GM21423 (cell line): ENCODE measurements around the gene LKAAEAR1.

Experiments
- ATAC-seq: cut with Tn5 transposase; IDR thresholded peaks from one replicate; pipeline ENCODE4 v1.9.1; 2021; ENCODE audit warnings: mild to moderate bottlenecking, moderate library complexity; ENCODE audit not compliant: unreplicated experiment

Gene LKAAEAR1

DNA sequence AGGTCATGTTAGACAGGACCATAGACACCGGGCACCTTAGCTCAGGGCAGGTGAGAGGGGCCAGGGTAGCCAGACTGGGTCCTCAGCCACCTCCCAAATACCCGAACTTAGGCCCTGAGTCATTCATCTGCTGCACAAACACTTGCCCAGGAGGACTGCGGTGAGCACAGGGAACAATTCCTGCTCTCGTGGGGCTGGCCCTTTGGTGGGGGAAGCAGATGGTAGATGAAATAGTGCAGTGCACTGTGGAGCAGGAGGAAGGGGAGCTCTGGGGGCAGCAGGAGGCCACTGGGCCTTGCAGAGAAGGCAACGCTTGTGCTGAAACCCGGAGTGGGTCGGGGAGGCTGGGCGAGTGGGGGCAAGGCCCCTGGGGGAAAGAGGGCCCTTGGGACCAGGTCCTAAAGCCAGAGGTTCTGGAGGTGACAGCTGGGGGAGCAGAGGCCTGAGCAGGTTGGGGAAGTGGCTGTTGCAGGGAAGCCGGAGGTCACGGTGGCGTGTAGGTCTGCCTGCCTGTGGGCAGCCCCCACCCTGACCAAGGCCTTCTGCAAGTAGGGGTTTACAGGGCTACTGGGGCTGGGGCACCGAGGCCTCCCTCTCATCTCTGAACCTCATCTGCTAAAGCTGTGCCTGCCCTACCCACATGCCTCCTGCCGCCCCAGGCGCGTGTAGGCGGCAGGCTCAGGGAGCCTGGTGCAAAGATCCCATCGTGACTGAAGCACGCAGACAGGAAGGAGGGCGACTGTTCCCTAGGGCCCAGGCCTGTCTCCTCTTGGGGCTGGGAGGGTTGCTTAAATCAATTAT is 27.8 kb upstream of the LKAAEAR1 start:
- ATAC-seq, result no peak

- no peak for ATAC-seq
These were observed 26.3 kb upstream of the LKAAEAR1 start for GRCh38 chr20:64110411-64111068.

DNA sequence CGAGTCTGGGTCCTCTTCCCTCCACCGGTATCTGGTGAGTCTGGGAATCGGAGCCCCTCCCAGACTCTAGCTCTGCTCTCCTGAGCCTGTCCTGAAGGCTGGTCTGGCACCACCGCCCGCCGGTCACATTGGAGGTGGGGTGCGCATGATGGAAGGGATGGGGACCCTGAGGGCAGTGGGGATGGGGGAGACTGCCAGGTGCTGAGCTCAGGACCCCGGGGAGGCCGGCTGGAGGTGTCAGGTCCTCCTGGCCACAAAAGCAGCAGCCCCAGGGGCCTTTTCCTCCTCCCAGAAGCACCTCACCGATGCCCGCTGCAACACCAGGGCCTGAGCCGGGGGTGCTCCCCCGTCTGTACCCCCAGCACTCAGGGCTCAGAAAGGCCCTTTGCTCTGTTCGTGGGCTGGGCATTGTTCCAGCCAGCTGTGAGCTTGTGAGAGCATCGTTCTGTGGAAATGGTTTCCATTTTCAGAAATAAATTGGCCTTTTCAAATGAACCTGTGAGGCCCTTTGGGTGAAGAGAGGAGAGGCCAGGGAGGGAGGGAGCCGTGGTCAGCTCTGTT is 25.7 kb upstream of the LKAAEAR1 start:
- no peak for ATAC-seq

DNA sequence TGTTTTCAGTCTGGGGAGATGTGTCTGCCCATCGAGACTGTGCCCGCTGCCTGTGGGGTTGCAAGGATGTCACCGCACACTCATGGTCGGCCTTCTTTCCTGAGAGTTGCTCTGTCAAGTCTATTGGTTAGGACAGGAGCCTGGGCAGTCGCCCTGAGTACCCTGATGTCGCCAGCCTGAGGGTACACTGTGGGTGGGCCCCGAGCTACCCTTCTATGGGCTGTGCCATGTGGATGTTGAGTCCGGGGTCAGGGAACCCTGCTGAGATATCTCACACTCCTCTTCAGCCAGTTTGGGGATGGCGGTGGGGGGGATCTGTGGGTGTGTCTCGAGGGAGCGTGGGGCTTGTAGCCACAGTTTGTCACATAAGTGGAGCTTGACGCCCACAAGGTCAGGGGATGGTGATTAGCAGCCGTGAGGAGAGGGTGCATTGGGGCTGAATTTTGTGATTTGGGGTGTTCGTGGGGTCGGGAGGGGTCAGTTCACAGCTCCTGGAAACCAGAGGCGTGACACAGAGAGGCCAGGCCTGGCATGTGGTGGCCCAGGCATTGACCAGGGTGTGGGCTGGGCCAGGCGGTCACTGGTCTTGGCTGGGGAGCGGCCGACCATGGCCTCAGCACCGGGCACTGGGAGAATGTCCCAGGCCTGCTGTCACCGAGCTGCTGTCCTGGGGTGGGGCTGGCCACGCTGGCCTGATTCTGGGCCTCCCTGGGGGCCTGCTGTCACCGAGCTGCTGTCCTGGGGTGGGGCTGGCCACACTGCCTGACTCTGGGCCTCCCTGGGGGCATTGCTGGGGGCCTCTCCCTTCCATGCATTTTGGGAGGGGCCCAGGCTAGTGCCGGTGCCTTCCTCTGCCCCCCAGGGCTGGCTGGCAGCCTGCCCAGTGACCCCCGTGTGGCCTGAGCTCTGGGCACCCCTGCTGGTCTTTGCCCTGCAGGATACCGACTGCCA is 24.8 kb upstream of the LKAAEAR1 start:
- no peak for ATAC-seq

DNA sequence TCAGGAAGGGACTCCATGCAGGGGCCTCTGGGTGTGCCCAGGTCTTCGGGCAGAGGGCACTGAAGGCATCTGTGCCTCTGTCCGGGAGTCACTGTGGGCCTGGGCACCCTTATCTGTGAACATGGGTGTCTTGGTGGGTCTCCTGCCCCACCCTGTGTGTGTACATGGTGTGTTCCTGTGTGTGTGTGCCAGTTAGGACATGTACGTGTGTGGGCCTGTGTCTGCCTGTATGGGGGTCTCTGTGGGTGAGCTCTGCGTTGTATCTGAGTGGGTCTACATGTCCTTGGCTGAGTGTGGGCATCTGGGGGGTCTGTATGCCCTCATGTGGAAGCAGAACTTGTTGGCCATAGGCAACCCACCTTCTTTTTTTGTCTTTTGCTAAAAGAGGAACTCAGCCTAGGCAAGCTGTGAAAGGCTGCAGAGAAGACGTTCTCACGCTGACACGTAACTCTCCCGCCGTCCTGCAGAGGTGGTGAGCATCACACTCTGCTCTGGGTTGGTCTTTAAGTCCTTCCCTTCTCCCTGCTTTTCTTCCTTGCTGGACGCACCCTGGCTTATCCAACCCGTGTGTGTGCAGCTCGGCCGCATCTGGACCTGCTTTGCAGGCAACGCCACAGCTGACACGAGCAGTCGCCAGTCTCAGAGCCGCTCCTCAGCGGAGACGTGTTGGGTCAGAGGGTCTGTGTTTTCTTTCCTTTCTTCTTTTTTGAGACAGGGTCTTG is 23.7 kb upstream of the LKAAEAR1 start:
- ATAC-seq, result no peak

DNA sequence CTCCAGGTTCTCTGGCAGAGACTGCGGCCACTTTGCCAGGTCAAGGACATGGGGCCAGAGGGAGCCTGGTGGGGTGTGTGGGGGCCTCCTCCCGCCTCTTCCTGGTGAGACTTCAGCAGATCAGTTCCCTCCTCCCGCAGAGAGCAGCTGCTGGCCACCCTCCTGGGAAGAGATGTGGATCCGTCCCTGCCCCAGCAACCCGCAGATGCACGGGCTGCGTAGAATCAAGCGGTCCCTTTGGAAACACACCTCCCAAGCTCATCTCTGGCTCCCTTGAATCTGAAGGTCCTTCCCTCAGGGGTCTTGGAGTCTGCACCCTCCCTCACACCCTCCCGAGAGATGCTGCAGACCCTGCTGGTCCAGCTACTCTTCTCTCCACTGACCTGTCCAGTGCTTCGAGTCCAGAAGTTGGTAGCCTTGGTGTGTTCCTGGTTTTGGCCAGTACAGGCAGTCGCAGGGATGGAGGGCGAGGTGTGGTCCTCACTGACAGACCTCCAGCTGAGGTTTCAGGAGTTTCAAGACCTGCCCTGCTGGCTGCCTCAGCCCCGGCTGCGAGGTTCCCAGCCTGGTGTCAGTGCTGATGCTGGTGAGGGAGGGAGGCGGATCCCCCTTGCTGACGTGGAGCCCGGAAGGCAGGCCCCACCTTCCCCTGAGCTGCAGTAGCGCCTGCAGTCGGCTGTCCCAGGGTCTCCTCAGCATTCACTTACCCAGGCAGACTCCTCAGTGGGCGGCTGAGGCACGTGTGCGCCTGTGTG is 23.0 kb upstream of the LKAAEAR1 start, which contains the start of gene NPBWR2:
TSS of gene NPBWR2 (minus strand) at position 585 of the 755 bp plus-strand sequence. CDS start 734 bp downstream, outside the sequence.
- no peak for ATAC-seq

GRCh38 chr20:64106435-64106961 is 22.3 kb upstream of the LKAAEAR1 start:
- no peak for ATAC-seq

- no peak for ATAC-seq
These were observed 21.7 kb upstream of the LKAAEAR1 start for GRCh38 chr20:64105846-64106434.

DNA sequence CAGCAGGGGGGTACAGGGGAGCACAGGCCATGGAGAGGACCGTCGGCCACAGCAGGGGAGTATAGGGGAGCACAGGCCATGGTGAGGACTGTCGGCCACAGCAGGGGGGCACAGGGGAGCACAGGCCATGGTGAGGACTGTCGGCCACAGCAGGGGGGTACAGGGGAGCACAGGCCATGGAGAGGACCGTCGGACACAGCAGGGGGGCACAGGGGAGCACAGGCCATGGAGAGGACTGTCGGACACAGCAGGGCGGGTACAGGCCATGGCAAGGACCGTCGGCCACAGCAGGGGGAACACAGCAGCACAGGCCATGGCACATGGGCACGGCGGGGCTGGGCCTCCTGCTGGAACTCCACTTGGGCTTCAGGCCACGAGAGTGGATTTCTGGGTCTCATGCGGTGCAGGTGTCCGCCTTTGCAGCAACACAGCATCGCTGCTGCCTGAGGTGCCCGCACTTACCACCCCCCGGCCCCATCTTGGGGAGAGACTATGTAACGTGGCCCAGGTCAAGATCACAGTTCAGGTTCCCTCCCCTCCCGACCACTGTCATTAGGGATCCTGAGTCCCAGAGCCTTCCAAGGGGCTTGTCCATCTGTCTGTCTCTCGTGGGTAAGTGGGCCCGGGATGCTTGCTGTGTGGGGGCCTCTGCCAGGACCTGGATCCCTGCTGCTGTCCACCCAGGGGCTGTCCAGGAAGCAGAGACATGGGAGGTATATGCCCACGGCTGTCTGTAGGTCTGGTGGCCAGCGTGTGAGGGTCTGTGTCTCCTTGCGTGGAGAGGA is 20.7 kb upstream of the LKAAEAR1 start:
- no peak for ATAC-seq

DNA sequence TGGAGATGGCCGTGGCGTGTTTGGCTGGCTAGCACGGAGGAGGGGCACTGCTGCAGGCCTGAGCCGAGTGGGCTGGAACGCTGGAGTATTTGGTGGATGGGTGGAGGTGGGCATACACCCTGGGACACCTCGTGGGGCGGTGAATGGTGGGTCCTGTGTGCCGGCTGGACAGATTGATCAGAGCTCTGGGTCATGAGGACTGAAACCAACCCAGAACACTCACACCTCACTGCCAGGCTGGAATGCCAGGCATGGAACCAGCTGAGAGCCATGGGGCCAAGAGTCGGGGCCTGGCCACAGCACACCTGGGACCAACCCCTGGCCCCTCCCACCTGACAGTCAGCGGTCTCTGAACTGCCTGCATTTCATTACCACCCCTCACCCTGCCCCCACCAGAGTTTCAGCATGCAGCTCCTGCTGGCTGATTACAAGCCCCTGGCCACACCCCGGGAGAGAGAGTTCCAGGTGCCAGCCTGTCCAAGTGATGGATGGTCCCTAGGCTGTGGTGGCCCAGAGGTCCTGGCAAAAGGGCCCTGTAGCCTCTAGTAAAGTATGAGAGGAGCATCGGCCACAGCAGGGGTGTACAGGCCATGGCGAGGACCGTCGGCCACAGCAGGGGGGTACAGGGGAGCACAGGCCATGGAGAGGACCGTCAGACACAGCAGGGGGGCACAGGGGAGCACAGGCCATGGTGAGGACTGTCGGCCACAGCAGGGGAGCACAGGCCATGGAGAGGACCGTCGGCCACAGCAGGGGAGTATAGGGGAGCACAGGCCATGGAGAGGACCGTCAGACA is 19.9 kb upstream of the LKAAEAR1 start:
- no peak for ATAC-seq

DNA sequence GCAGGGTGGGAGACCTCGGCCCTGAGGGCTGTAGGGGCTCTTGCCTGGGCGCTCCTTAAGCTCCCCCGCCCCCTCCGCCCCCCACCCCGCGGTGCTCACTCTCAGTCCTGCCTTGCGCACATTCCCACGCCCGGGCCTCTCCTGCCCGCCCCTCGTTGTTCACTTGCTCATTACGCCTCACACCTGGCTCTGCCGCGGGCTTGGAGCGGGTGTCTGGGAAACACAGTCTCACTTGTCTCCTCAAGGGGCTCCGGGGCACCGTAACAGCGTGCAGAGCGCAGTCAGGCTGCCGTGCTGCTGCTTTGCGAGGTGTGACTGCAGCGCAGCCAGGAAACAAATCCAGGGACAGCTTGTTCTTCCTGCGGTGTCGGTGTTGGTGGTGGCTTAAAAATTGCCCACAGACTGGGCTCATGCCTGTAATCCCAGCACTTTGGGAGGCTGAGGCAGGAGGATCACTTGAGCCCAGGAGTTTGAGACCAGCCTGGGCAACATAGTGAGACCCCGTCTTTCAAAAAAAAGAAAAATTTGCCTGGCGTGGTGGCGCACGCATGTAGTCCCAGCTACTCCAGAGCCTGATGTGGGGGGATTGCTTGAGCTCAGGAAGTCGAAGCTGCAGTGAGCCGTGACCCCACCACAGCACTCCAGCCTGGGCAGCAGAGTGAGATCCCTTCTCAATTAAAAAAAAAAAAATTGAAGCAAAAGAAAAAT is 18.6 kb upstream of the LKAAEAR1 start:
- no peak for ATAC-seq

GRCh38 chr20:64101731-64102621 is 17.8 kb upstream of the LKAAEAR1 start:
- ATAC-seq, result no peak

DNA sequence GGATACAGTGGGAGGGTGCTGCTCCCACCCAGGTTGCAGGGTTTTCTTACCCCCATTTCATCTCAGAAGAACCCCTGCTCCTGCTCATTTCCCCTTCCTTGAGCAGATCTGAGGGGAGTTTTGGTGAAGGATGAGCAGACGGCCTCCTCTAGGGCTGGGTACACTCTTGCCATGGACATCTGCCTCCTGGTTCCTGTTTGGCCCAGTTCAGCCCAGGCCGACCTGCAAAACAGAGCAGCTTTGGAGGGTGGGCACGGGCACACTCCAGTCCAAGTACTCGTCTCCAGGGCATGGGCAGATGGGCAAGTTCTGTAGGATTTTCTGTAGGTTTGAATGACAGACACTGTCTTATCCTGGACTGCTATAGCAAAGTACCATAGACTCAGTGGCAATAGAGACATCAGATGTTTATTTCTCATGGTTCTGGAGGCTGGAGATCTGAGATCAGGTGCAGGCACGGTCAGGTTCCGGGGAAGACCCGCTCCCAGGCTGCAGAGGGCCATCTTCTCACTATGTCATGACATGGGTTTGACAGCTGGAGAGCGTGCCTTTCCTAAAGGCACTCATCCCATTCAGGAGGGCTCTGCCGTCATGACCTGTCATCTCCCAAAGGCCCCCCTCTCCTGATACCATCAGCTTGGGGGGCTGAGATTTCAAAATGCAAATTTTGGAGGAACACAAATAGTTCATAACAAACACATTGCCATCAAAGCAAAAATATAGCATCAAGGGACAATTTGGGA is 16.9 kb upstream of the LKAAEAR1 start:
- ATAC-seq, result no peak

DNA sequence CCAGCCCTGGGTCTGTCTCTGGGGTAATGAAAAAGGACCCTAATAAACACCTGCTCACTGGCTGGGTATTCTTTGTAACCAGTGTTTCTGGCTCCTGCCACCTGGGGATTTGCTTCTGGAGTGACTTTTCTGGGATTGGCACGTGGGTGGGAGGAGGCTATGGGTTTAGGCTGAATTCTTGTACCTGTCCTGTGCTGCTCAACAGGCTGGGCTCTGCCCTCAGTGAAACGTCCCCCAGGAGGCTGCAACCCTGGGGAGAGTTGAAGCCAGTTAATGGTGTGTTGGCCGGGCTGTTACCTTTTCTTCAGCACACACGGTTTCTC is 16.3 kb upstream of the LKAAEAR1 start:
- ATAC-seq, result no peak

GRCh38 chr20:64099880-64100565 is 15.8 kb upstream of the LKAAEAR1 start:
- ATAC-seq, result no peak
